ENCODE measurements around the gene CROCC2.

GRCh38 chr2:240903191-240904060, 2.7 kb upstream of the CROCC2 start:
- TF ChIP-seq CTCF (IDR thresholded peaks at IDR 0.05) = no peak
- TF ChIP-seq POLR2A (IDR thresholded peaks at IDR 0.05) = no peak

All from Peyer's patch (tissue), 4 donors.